Mucosa of rectum (tissue), 2 donors: ENCODE measurements around the gene BPIFA2.

Experiments used
- H3K27ac ChIP-seq, 2 donors: one replicate each; pipeline ENCODE4 v1.7.0; 2013; ENCODE audit warnings: inconsistent platforms in 2 of 2, low read depth in 2 of 2, low read length in 2 of 2
- H3K27me3 ChIP-seq, 2 donors: one replicate each; pipeline ENCODE4 v1.7.0; 2013; ENCODE audit warnings: low read length in 2 of 2; ENCODE audit not compliant: control insufficient read depth in 2 of 2, insufficient read depth in 2 of 2
- H3K36me3 ChIP-seq, 2 donors: one replicate each; pipeline ENCODE4 v1.7.0; 2013; ENCODE audit warnings: low read length in 2 of 2; ENCODE audit not compliant: control insufficient read depth in 2 of 2, insufficient read depth in 2 of 2
- H3K4me1 ChIP-seq, 2 donors: one replicate each; pipeline ENCODE4 v1.7.0; 2013; ENCODE audit warnings: low read length in 2 of 2, mild to moderate bottlenecking in 1 of 2; ENCODE audit not compliant: control insufficient read depth in 2 of 2, insufficient read depth in 2 of 2
- H3K4me3 ChIP-seq, 2 donors: one replicate each; pipeline ENCODE4 v1.7.0; 2013; ENCODE audit warnings: low read length in 2 of 2
- H3K9ac ChIP-seq, 2 donors: one replicate each; pipeline ENCODE4 v1.7.0; 2013; ENCODE audit warnings: low read length in 2 of 2, low read depth in 1 of 2, mild to moderate bottlenecking in 1 of 2
- H3K9me3 ChIP-seq, 2 donors: one replicate each; pipeline ENCODE4 v1.7.0; 2013; ENCODE audit warnings: low read length in 2 of 2; ENCODE audit not compliant: control insufficient read depth in 2 of 2
- donor health status: healthy.
- donor health status: Normal muscosa, but diverticular disease.

Gene BPIFA2

DNA sequence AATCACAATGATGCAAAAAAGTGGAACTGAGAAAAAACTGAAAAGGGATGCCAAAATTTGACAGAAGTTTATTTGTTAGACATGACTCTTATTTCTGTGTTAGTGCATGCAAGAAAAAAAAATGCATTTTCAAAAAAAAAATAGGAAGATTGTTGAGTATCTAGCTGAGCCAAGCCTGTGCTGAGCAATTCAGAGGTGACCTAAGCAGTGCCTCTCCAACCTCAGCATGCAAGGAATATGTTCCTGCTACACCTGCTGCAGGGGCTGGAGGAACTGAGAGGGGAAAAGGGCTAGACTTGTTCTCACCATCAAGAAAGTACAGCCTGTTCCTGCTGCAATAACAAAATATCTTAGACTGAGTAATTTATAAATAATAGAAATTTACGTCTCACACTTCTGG lies 24.0 kb downstream of the BPIFA2 start:
- H3K9ac ChIP-seq, result no peak overlapping the region

DNA sequence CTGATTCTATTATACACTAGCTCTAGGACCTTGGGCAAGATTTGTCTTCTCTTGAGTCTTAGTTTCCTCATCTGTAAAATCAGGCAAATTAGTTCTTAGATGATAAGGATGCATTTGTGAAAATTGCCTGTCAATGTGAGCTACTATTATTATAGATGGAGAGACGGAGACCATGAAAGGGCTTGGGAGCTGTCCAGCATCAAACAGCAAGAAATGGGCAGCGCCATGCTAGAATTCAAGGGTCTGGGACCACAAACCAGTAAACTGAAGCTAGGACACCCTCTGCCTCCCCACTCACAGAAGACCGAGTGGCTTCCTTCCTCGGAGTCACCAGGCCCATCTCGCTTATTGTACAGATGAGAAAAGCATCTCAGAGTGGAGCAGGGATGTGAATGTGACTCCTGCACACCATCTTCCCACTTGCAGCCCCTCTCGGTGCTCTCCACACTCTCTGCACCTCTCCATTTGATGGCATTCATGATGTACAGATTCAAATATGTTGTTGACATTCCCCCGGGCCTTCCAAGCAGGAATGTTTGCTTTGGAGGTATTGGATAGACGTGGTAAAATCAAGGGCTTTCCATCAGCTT lies 25.0 kb downstream of the BPIFA2 start:
- no peaks in the 10 kb centered on the region for H3K4me1 ChIP-seq

More for the DNA sequence above, 24.0 kb downstream of the BPIFA2 start:
- Histone ChIP-seq H3K4me1 (no peaks in the 10 kb centered on the region), H3K4me3 (no peak overlapping the region), H3K27me3 (no peaks in the 10 kb centered on the region), H3K9me3 (no peaks in the 10 kb centered on the region), H3K36me3 (no peaks in the 10 kb centered on the region), H3K27ac (no peak overlapping the region)

DNA sequence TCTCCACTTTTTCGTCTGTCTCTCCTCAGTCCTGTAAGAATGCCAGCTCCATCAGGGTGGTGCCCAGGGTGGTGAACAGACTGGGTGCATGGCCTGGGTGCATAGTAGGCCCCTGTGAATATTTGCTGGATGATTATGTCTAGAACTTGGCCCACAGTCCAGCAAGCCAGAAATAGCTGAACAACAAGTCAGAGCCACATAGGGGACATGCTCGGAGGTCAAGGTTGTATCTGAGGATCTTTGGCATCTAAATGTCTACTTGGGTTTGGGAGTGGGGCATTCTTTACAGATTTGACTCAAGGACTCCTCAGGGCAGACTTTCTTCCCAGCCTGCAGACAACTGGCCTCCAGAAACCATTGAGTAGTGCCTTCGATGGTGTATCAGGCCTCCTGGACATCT lies 31.1 kb downstream of the BPIFA2 start:
- no peak overlapping the region for H3K9ac ChIP-seq
- H3K27me3 ChIP-seq, result no peaks in the 10 kb centered on the region
- no peak overlapping the region for H3K27ac ChIP-seq

More for the DNA sequence above, 25.0 kb downstream of the BPIFA2 start:
- no peaks in the 10 kb centered on the region for H3K36me3 ChIP-seq
- no peaks in the 10 kb centered on the region for H3K27me3 ChIP-seq
- H3K27ac ChIP-seq, result no peak overlapping the region
- H3K4me3 ChIP-seq, result no peak overlapping the region
- no peak overlapping the region for H3K9ac ChIP-seq
- H3K9me3 ChIP-seq, result no peaks in the 10 kb centered on the region

DNA sequence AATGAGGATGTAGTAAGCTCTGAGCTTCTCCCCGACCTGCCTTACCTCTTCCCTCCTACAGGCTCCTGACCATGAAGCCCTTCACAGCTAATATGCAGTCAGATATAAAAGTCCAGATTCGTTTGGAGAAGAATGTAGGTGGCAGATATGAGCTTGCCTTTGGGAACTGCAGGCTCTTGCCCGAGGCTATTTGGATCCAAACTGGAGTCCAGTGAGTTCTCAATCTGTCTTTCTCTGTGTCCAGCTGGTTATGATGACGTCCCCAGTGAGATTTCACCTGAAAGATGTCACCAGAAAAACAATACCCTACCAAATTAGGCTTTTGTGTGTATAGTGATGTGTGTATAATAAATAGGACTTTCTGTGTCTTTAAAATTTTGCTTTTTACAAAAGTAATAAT lies 34.5 kb downstream of the BPIFA2 start:
- Histone ChIP-seq H3K4me3 (no peak overlapping the region), H3K9ac (no peak overlapping the region), H3K4me1 (no peaks in the 10 kb centered on the region), H3K36me3 (no peaks in the 10 kb centered on the region), H3K27me3 (no peaks in the 10 kb centered on the region), H3K27ac (no peak overlapping the region), H3K9me3 (no peaks in the 10 kb centered on the region)

More for the DNA sequence above, 31.1 kb downstream of the BPIFA2 start:
- H3K4me3 ChIP-seq, result no peak overlapping the region
- H3K36me3 ChIP-seq, result no peaks in the 10 kb centered on the region
- H3K4me1 ChIP-seq, result no peaks in the 10 kb centered on the region
- H3K9me3 ChIP-seq, result no peaks in the 10 kb centered on the region

DNA sequence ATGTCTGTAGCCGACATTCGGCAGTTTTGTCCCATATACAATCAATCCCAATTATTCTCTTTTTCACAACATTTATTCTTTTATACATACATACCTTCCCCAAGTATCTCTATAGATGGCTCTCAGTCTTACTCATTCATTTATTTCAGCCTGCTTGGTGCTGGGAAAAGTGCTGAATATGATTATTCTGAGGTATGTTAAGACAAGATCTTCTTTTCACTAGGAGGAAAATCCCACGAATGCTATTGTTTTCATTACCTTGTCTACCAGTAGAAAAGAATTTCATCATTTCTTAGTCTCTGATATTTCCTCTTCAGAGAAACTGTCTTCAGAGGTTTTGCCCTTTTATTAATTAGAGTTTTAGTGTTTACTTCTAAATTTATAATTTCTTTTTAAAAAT lies 35.5 kb downstream of the BPIFA2 start:
- no peak overlapping the region for H3K9ac ChIP-seq
- no peaks in the 10 kb centered on the region for H3K9me3 ChIP-seq
- no peaks in the 10 kb centered on the region for H3K4me1 ChIP-seq
- H3K27me3 ChIP-seq, result no peaks in the 10 kb centered on the region
- H3K36me3 ChIP-seq, result no peaks in the 10 kb centered on the region
- no peak overlapping the region for H3K27ac ChIP-seq
- H3K4me3 ChIP-seq, result no peak overlapping the region

DNA sequence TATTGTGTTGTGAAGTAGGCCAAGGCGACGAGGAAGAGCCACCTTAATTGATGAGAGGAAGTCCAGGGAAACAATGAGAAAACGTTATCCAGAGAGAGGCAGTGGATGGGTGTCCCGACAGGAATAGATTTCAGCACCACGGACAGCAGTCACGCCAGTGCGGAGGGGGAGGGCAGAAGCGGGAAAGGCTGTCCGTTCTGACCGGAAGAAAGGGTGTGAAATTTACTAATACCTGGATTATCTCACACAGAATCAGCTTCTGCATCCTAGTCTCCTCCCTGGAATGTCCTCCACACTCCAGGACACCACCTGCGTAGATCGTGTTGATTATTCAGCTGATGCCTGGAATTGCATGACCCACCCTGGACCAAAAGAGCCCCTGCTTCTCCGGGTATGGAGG lies 41.8 kb downstream of the BPIFA2 start:
- no peaks in the 10 kb centered on the region for H3K4me1 ChIP-seq
- no peaks in the 10 kb centered on the region for H3K9me3 ChIP-seq
- H3K9ac ChIP-seq, result no peak overlapping the region
- H3K27me3 ChIP-seq, result peaks cover 0 to 4% of the 10 kb centered on the region in 2 donors
- no peak overlapping the region for H3K27ac ChIP-seq
- H3K36me3 ChIP-seq, result no peaks in the 10 kb centered on the region
- no peak overlapping the region for H3K4me3 ChIP-seq

DNA sequence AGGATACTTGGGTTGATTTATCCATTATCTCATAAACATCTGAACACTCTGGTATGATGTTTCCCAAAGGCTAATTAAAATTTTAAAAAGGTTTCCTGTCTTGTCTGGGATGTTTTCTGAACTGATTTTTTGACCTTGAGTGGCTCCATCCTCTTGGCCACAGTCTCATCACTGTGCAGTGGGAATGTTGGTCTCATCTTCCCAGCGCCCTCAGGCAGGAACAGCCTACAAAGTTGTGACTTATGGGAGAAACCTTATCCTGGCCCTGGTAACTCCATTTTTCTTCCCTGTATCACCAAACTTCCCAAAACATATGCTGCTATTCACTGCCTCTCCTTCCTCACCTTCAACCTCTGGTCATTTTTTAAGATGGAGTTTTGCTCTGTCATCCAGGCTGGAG lies 42.4 kb downstream of the BPIFA2 start:
- Histone ChIP-seq H3K4me3 (no peak overlapping the region), H3K27me3 (peaks cover 0 to 4% of the 10 kb centered on the region in 2 donors), H3K9ac (no peak overlapping the region), H3K36me3 (no peaks in the 10 kb centered on the region), H3K4me1 (no peaks in the 10 kb centered on the region), H3K9me3 (no peaks in the 10 kb centered on the region), H3K27ac (no peak overlapping the region)

DNA sequence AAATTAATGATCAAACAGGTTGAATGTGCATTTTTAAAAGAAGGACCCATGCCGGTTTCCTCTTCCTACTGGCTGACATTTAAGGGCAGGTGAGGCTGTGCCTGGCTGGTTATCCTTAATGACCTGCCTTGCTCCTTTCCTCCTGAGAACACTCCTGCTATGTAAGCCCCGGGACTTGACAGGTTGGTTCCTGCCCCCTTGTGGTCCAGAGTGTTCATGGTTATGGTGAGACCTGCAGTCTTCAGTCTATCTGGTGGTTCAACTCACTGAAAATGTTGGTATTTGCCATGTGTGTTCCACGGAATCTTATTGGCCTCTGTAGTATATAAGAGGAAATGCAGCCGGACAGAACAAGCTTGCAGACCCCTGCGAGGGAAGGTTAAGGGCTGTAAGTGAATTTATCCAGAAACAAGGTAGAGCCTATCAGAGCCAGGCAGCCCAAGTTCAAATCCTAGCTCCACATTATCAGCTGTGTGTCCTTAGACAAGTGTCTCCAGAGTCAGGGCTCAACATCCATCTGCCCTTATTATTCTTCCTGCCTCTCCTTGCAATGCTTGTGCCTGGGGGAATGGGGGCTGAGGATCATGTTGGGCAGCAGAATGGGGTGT lies 44.0 kb downstream of the BPIFA2 start:
- H3K36me3 ChIP-seq, result no peaks in the 10 kb centered on the region
- peaks cover 3 to 4% of the 10 kb centered on the region in 2 donors for H3K27me3 ChIP-seq
- no peaks in the 10 kb centered on the region for H3K4me1 ChIP-seq
- H3K9ac ChIP-seq, result no peak overlapping the region
- no peaks in the 10 kb centered on the region for H3K9me3 ChIP-seq
- no peak overlapping the region for H3K4me3 ChIP-seq
- H3K27ac ChIP-seq, result no peak overlapping the region

DNA sequence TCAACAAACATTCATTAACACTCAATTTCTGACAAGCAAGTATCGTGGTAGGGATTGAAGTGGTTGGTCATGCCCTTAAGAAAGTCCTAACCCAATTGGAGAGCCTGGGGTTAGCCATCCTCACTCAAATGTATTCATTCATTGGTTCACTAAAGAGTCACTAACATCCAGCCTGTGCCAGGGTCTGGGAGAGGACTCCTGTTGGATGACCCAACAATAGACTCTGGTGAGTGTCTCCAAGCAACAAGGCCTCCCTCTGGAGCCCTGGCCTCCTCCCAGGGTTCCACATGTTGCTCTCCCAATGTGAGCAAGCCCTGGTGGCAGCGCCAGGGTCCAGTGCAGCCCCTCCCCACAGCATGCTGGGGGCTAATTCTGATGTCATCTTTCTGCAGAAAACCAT lies 49.1 kb downstream of the BPIFA2 start, which contains the start of gene BPIFA3:
Gene BPIFA3 (plus strand): TSS at position 301 of the 400 bp plus-strand sequence. CDS start 185 bp downstream, outside the sequence.
- Histone ChIP-seq H3K9me3 (no peaks in the 10 kb centered on the region), H3K27me3 (peaks cover 0 to 3% of the 10 kb centered on the region in 2 donors), H3K27ac (no peak within 1 kb of the TSS), H3K36me3 (no peaks in the 10 kb centered on the region), H3K4me1 (no peaks in the 10 kb centered on the region), H3K4me3 (no peak within 1 kb of the TSS), H3K9ac (no peak within 1 kb of the TSS)

DNA sequence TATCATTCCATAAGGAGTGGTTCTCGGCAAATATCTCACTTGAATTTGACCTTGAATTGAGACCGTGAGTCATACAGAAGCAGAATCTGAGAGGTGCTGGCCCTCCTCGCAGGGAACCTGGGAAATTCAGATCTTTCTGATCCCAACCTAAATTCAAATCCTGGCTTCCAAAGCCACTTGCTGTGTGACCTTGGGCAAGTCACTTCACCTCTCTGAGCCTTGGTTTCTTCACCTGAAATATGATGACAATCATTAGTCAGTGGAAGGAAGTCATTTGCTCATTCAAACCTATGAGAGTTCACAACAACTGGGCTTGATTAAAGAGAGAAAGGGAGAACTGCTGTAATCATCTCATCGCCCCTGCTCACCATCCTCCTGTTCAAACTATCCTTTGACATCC lies 56.4 kb downstream of the BPIFA2 start:
- Histone ChIP-seq H3K36me3 (no peaks in the 10 kb centered on the region), H3K9me3 (no peaks in the 10 kb centered on the region), H3K27me3 (no peaks in the 10 kb centered on the region), H3K9ac (no peak overlapping the region), H3K4me1 (no peaks in the 10 kb centered on the region), H3K4me3 (no peak overlapping the region), H3K27ac (no peak overlapping the region)
